Pancreas (tissue), 10 donors: ENCODE results near the gene SETDB1. TPM values are rescaled to one million over a fixed set of nuclear protein-coding genes. Genes with fewer than 3 reads are reported as not detected.
A peak's percentile ranks its signal among the peaks of the same experiment; 100 is the strongest.

Experiments
- ATAC-seq, 4 donors: fragments of 200-7000 bp; cut with Tn5 transposase; one replicate each; pipeline versions ENCODE4 v1.8.0 to v1.9.1; 2020; ENCODE audit warnings: mild to moderate bottlenecking in 4 of 4, moderate library complexity in 4 of 4
- DNase-seq, 6 donors: peaks; one replicate each; pipeline ENCODE4 v3.0.0-alpha.2; 2020
- FAIRE-seq: peaks from 2 replicates; lab custom pipeline; 2012; peaks lifted over from hg19 to GRCh38; lab: Jason Lieb, UNC
- H3K27ac ChIP-seq, 4 donors: fragments of 200-600 bp; sonication (generic); 1 replicate in 3 of 4; 2 replicates in 1 of 4; pipeline versions ENCODE4 v1.5.0 to v1.8.0; 2020
- H3K27me3 ChIP-seq, 4 donors: fragments of 200-600 bp; one replicate each; pipeline ENCODE4 v1.8.0; 2021
- H3K36me3 ChIP-seq, 3 donors: fragments of 200-600 bp; sonication (generic) in 1 of 3; one replicate each; pipeline versions ENCODE4 v1.5.0 to v1.8.0; 2020 to 2021
- H3K4me1 ChIP-seq, 3 donors: fragments of 200-600 bp; one replicate each; pipeline ENCODE4 v1.8.0; 2021
- H3K4me3 ChIP-seq, 4 donors: fragments of 200-600 bp; sonication (generic) in 2 of 4; one replicate each; pipeline versions ENCODE4 v1.5.0 to v1.8.0; 2020 to 2021
- H3K9me3 ChIP-seq, 4 donors: fragments of 200-600 bp; one replicate each; pipeline ENCODE4 v1.8.0; 2021
- CTCF ChIP-seq, 4 donors: fragments of 200-600 bp; sonication (generic) in 3 of 4; IDR thresholded peaks; one replicate each; pipeline versions ENCODE4 v1.5.0 to v1.8.0; 2021; ENCODE audit warnings: antibody characterized with exemption in 4 of 4
- WGBS, 2 donors: extraction: QIAGEN DNeasy Blood & Tissue Kit; methylation state at CpG; one replicate each; pipeline ENCODE4 v1.1.7; 2013; 5-methylcytosine and 5-hydroxymethylcytosine counted together
- intact Hi-C, 3 donors: fragments of 100-400 bp; cut with DNase I; formaldehyde crosslinking; loops; one replicate each; pipeline versions ENCODE4 v1.11.1 to v1.14.2; 2022
- polyA plus RNA-seq, 2 donors: library from polyadenylated mRNA; stranded (reverse); fragments of 200-250 nt; gene quantifications; one replicate each; pipeline ENCODE4 v1.2.3, GENCODE V29; 2013
- total RNA-seq, 6 donors: library from RNA; stranded (reverse); fragmentation: NEBNext Ultra II Directional in 4 of 6; extraction: Animal tissue kit (Norgen Biotek cat#: 25700) in 4 of 6; gene quantifications; one replicate each; pipeline versions ENCODE4 v1.2.1 to v1.2.4, GENCODE V29; 2021 to 2023
- donor health status: healthy with polysubstance abuse.
- donor health status: DM: no; HTN: no; CAD: no; lungs with moderate emphysema.
- donor health status: DM: no; HTN: no; CAD: no.
- donor health status: control.
- donor health status: control.
- donor health status: Bipolar disorder and iron deficiency.
- donor health status: DM: yes; HTN: yes; CAD: no.
- donor health status: DM: no; HTN: no; CAD: no.
- donor health status: DM: no; HTN: no; CAD: no.
- donor health status: DM: yes; HTN: yes; CAD: no.

The SETDB1 gene
- total and polyA plus RNA-seq, 8 donors: 15.2 to 25.5 (median 20.9) TPM

GRCh38 chr1:151013518-151013917 is 87.4 kb downstream of the SETDB1 start:
- DNase-seq (peak in 2 of 6 donors; percentile 47 to 56), ATAC-seq (peak; percentile 58 to 78 (median 72)), FAIRE-seq (no peak)
- 39 to 46% methylated on average over 2 of the region's 2 CpGs for WGBS, 2 donors
- intact Hi-C loops: no loop called here
- H3K27me3 ChIP-seq: no peaks in the 10 kb centered on the region
- peak overlapping the region in 1 of 4 donors; percentile 28 for H3K27ac ChIP-seq
- no peaks in the 10 kb centered on the region for H3K9me3 ChIP-seq
- H3K4me3 ChIP-seq: no peak overlapping the region
- no peak for TF ChIP-seq CTCF (IDR thresholded peaks at IDR 0.05)
- H3K36me3 ChIP-seq: no peaks in the 10 kb centered on the region
- peaks cover 0 to 21% (median 10%) of the 10 kb centered on the region in 3 donors for H3K4me1 ChIP-seq

Other genes starting within 250 kb of the SETDB1 start
- gene GOLPH3L, start 229.2 kb upstream of the SETDB1 start, total RNA-seq: 10 to 100 TPM; 19.3 to 34.8 (median 27.7) TPM
- gene GOLPH3L, start 229.2 kb upstream of the SETDB1 start, polyA plus RNA-seq: 10 to 100 TPM; 10.5 to 14.5 TPM
- under 1 TPM in 2 of 6 donors, not detected in 4; 0.28 TPM for gene HORMAD1, start 205.5 kb upstream of the SETDB1 start, total RNA-seq
- gene HORMAD1, start 205.5 kb upstream of the SETDB1 start, polyA plus RNA-seq: under 1 TPM in 1 of 2 donors, not detected in 1; 0.08 TPM
- gene CTSS, start 160.6 kb upstream of the SETDB1 start, total RNA-seq: 100 to 1,000 TPM in 1 of 6 donors, 10 to 100 TPM in 3, 1 to 10 TPM in 2; 6.5 to 126 (median 17.6) TPM
- gene CTSS, start 160.6 kb upstream of the SETDB1 start, polyA plus RNA-seq: 1 to 10 TPM; 6.7 to 8.0 TPM
- 10 to 100 TPM in 1 of 6 donors, 1 to 10 TPM in 5; 1.5 to 34.6 (median 4.9) TPM for gene CTSK, start 118.1 kb upstream of the SETDB1 start, total RNA-seq
- gene CTSK, start 118.1 kb upstream of the SETDB1 start, polyA plus RNA-seq: 1 to 10 TPM; 5.5 to 8.7 TPM
- 10 to 100 TPM; 15.9 to 27.0 (median 20.3) TPM for gene ARNT, start 49.8 kb upstream of the SETDB1 start, total RNA-seq
- gene ARNT, start 49.8 kb upstream of the SETDB1 start, polyA plus RNA-seq: 10 to 100 TPM; 11.9 to 12.8 TPM
- not detected for gene CTXND2, start 39.2 kb upstream of the SETDB1 start, total RNA-seq
- gene CTXND2, start 39.2 kb upstream of the SETDB1 start, polyA plus RNA-seq: not detected
- gene CERS2, start 48.5 kb downstream of the SETDB1 start, total RNA-seq: 100 to 1,000 TPM in 3 of 6 donors, 10 to 100 TPM in 3; 75.0 to 155 (median 94.6) TPM
- gene CERS2, start 48.5 kb downstream of the SETDB1 start, polyA plus RNA-seq: 100 to 1,000 TPM; 112 to 122 TPM
- 10 to 100 TPM; 11.7 to 17.6 (median 13.8) TPM for gene ANXA9, start 55.9 kb downstream of the SETDB1 start, total RNA-seq
- gene ANXA9, start 55.9 kb downstream of the SETDB1 start, polyA plus RNA-seq: 10 to 100 TPM; 18.1 to 30.7 TPM
- 10 to 100 TPM; 24.1 to 35.5 (median 32.4) TPM for gene MINDY1, start 80.5 kb downstream of the SETDB1 start, total RNA-seq
- 10 to 100 TPM; 23.1 to 24.2 TPM for gene MINDY1, start 80.5 kb downstream of the SETDB1 start, polyA plus RNA-seq
- 10 to 100 TPM in 2 of 6 donors, 1 to 10 TPM in 4; 6.4 to 11.1 (median 8.1) TPM for gene PRUNE1, start 82.1 kb downstream of the SETDB1 start, total RNA-seq
- 10 to 100 TPM in 1 of 2 donors, 1 to 10 TPM in 1; 6.7 to 16.7 TPM for gene PRUNE1, start 82.1 kb downstream of the SETDB1 start, polyA plus RNA-seq
- gene BNIPL, start 110.2 kb downstream of the SETDB1 start, total RNA-seq: under 1 TPM; 0.12 to 0.40 (median 0.14) TPM
- under 1 TPM; 0.31 to 0.34 TPM for gene BNIPL, start 110.2 kb downstream of the SETDB1 start, polyA plus RNA-seq
- gene C1orf56, start 121.4 kb downstream of the SETDB1 start, total RNA-seq: 1 to 10 TPM; 2.6 to 4.1 (median 3.2) TPM
- 1 to 10 TPM; 3.0 to 4.8 TPM for gene C1orf56, start 121.4 kb downstream of the SETDB1 start, polyA plus RNA-seq
- 10 to 100 TPM; 22.0 to 54.5 (median 27.0) TPM for gene CDC42SE1, start 133.3 kb downstream of the SETDB1 start, total RNA-seq
- 10 to 100 TPM; 32.0 to 40.9 TPM for gene CDC42SE1, start 133.3 kb downstream of the SETDB1 start, polyA plus RNA-seq
- gene MLLT11, start 134.0 kb downstream of the SETDB1 start, total RNA-seq: under 1 TPM; 0.19 to 0.86 (median 0.35) TPM
- gene MLLT11, start 134.0 kb downstream of the SETDB1 start, polyA plus RNA-seq: 1 to 10 TPM; 1.2 to 3.3 TPM
- gene GABPB2, start 144.4 kb downstream of the SETDB1 start, total RNA-seq: 1 to 10 TPM; 3.7 to 8.7 (median 5.7) TPM
- gene GABPB2, start 144.4 kb downstream of the SETDB1 start, polyA plus RNA-seq: 1 to 10 TPM; 4.5 to 5.0 TPM
- gene SEMA6C, start 220.3 kb downstream of the SETDB1 start, total RNA-seq: 1 to 10 TPM in 5 of 6 donors, under 1 TPM in 1; 0.47 to 4.3 (median 1.9) TPM
- 10 to 100 TPM; 18.0 to 24.1 TPM for gene SEMA6C, start 220.3 kb downstream of the SETDB1 start, polyA plus RNA-seq
- 1 to 10 TPM in 3 of 6 donors, under 1 TPM in 3; 0.16 to 3.8 (median 0.90) TPM for gene TNFAIP8L2, start 230.3 kb downstream of the SETDB1 start, total RNA-seq
- 1 to 10 TPM; 1.3 to 2.9 TPM for gene TNFAIP8L2, start 230.3 kb downstream of the SETDB1 start, polyA plus RNA-seq
- 1 to 10 TPM; 1.8 to 5.5 (median 3.4) TPM for gene LYSMD1, start 239.5 kb downstream of the SETDB1 start, total RNA-seq
- gene LYSMD1, start 239.5 kb downstream of the SETDB1 start, polyA plus RNA-seq: 1 to 10 TPM; 4.3 to 4.5 TPM
- 10 to 100 TPM in 3 of 6 donors, 1 to 10 TPM in 3; 7.7 to 18.1 (median 9.9) TPM for gene SCNM1, start 239.8 kb downstream of the SETDB1 start, total RNA-seq
- 10 to 100 TPM; 28.9 to 33.7 TPM for gene SCNM1, start 239.8 kb downstream of the SETDB1 start, polyA plus RNA-seq
- gene TMOD4, start 249.6 kb downstream of the SETDB1 start, total RNA-seq: under 1 TPM in 4 of 6 donors, not detected in 2; 0.47 to 0.81 (median 0.56) TPM
- gene TMOD4, start 249.6 kb downstream of the SETDB1 start, polyA plus RNA-seq: not detected